NCI-H2029 (cell line): Measurements from ENCODE around the gene TMCC1.

ENCODE experiments used
- DNase-seq: peaks from one replicate; lab custom pipeline; 2025; lab: John Stamatoyannopoulos, UW

Gene TMCC1

GRCh38 chr3:129609591-129610182 is 283.8 kb downstream of the TMCC1 start:
- DNase-seq: no peak

- no peak for DNase-seq
Measured at GRCh38 chr3:129608936-129609590, 284.4 kb downstream of the TMCC1 start.

- DNase-seq: no peak
Measured at GRCh38 chr3:129608087-129608935, 285.2 kb downstream of the TMCC1 start.

DNA sequence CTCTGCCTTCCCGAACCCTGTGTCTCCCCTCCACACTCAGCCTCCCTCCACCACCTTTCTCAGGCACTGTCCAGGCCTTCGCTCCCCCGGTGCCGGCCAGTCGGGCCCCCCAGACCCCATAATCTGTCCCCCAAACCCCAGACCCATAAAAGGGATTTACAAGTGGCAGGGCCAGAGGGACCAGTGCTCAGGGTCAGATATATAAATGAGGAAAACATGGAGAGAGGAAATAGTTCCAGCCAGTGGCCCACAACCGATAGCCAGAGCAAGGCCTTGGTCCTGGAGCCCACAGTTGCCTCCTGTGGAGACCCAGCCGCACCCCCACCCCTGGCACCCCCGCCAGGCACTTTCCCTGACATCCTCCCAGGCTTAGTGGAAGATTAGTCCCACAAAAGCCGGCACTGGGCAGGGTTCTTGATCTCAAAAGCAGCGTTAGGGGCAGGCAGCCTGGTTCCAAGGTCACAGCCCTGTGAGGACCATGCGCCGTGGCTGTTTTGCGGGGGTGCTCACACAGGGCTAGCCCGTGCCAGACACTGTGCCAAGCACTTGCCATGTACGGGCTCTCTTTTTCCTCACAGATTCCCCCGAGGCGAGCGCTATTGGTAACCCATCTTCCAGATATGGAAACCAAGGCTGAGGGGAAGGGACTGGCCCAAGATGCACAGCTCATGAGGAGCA is 286.0 kb downstream of the TMCC1 start:
- no peak for DNase-seq

DNA sequence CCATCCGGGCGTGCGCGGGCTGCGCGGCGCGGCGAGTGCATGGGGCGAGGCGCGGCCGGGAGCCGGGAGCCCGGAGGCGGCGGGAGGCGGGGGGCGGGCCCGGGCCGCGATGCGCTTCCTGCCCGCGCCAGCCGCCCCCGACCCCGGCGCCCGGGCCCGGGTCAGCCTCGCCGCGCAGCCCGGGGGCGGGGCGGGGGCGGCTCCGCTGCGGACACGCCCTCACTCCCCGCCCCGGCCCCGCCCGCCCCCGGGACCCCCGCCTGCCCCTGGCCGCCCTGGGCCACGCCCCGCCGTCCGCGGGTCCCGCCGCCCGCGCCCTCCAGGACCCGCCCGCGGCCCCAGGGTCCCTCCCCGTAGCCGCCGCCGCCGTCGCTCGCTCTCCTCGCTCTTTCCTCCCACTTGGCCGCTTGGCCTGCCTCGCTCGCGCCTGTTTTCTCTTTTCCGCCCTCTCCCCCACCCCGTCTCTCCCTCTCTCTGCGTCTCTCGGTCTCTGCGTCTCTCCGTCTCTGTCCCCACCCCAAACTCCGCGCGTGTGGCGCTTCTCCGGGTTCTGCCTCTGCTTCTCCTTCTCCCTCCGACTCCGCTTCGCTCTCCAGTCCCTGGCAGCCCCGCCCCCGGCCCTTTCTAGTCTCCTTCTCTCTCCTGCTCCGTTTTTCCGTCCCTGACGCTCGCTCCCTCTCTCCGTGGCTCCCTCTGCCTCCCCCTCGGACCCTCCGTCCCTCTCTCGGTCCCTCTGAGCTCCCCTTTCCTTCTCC is 286.7 kb downstream of the TMCC1 start, which contains the start of gene PLXND1:
Gene PLXND1, minus strand, starts transcription at position 41 of the 755 bp plus-strand sequence. Its CDS starts 37 bp downstream, at position 4.
- no peak for DNase-seq

GRCh38 chr3:129605922-129606635 is 287.4 kb downstream of the TMCC1 start:
- DNase-seq: no peak

- DNase-seq: no peak
Measured at GRCh38 chr3:129605203-129605921, 288.1 kb downstream of the TMCC1 start.

DNA sequence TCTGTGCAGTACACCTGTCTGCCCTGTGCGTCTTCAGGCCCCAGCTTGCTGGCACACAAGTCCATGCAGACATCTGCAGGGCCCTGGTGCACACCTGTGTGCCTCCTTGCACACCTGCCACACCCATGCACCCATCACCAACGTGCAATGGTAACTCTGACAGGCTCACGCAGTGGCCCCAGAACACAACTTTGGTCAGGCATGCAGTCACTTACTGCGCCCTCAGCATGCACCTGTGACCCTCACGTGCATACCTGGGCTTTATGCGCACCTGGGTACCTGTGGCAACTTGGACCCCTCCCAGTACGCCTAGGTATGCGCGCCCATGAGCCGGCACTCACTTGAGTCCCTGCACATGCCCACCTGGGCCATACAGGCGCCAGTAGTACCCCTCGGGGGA is 288.7 kb downstream of the TMCC1 start:
- DNase-seq: no peak

DNA sequence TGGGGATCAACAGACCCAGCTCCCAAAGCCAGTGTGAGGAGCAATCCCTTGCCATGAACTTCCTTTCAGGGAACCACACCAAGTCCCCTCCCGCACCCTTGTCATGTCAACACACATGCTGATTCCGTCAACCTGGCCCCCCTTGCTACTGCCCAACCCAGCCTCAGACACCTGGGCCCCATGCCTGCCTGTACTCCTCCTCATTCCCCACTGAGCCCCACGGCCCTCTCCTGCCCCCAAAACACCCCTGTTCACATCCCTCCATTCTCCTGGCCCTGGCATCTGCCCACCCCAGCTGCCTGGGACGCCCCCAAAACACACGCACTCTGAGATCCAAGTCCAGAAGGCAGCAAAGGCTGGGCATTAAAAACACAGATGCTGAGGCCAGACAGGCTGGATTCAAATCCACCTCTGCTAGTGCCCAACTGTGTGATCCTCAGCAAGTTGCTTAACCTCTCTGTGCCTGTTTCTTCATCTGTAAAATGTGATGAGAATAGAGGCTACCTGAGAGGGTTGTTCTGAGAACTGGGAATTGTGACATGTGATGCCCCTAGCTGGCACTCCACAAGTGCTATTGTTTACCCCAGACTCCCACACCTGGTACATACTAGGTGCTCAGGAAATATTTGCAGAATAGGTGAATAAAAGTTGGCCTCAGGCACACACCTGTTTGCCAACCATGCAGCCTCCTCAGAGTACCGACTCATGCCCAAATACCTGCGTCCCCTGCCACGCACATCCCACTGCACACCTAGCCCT is 289.3 kb downstream of the TMCC1 start:
- DNase-seq: no peak

DNA sequence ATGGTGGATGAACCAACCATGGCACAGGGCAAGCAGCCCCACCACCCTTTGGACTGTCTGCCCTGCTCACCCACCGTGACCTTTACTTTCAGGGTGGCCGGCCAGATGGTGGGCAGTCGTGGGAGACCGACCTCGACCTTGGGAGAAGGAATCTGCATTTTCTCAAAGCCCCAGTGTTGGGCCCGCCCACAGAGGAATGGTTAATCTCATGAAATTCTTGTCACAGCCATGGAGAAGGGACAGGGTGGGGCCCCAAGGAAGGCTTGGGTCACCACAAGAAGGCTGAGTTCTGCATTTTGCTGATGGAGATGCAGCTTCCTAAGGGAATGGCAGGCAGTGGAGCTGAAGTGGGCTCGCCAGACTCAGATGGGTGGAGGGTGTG is 290.0 kb downstream of the TMCC1 start:
- no peak for DNase-seq

DNA sequence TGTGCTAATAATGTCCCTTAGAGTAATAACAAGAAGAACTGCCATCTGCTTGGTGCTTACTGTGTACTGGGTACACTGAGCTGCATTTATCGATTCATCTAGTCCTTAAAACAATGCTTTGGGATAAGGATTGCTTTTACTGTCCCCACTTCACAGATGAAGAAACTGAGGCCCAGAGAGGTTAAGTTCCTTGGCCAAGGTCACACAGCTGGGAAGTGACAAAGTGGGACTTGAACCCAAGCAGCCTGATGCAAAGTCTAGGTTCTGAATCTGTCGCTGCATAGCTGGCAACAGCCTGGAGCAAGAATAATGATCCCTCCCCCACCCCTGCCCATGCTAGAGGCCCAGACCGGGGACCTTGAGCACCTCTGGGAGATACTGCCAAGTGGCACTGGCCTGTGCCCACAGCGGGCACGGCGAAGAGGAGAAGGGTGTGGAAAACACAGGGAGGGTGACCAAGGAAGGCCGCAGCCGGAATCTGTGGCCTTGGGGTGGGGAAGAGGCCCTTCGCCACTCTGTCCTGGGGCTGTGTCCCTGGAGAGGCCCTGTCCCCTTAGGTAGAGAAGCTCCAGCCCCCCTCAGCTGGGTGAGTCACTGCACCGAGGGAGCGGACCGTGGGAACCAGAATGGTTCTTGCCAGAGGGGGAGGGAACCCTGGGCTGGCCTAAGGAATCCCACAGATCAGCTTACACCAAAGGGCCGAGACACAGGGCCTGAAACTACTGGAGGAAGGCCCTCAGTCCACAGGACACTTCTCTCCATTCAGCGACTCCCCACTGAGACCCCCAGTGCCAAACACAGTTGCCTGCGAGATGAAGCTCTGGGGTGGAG is 290.6 kb downstream of the TMCC1 start:
- DNase-seq: no peak

- DNase-seq: peak; percentile 22
Measured at GRCh38 chr3:129602309-129602708, 291.2 kb downstream of the TMCC1 start.

DNA sequence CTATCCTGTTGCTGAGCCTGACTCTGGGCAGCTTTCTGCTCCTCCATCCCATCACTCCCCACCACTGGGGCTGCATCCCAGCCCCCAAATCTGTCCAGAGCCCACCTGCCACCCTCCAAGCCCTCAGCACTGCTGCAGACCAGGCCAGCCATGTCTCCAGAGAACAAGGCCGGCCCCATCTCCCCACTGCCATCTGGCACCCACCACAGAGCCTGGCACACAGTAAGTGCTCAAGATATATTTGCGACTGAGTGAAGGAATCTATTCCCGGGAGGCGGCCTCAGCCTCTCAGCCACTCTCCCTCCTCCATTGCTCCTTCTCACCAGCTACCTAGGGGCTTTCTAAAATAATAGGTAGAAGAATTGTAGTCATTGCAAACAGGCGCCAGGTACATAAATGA is 291.8 kb downstream of the TMCC1 start:
- DNase-seq: no peak

DNA sequence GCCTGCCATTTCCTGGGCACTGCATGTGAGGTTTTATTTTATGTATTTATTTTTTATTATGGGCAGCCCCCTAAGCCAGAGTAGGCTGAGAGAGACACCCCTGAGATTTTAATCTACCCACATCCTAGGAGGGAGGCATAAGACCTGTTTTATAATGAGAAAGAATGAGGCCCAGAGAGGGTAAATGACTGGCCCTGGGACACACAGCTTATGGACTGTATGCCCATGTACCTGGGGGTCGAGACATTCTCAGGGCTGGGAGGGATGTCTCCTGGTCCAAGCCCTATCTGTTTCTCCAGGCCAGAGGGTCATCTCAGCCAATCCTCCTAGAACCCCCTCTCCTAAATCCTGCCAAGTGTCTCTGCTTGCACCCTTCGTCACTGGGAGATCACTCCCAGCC is 293.2 kb downstream of the TMCC1 start:
- DNase-seq: no peak

- DNase-seq: no peak
Measured at GRCh38 chr3:129599607-129600006, 293.9 kb downstream of the TMCC1 start.

DNA sequence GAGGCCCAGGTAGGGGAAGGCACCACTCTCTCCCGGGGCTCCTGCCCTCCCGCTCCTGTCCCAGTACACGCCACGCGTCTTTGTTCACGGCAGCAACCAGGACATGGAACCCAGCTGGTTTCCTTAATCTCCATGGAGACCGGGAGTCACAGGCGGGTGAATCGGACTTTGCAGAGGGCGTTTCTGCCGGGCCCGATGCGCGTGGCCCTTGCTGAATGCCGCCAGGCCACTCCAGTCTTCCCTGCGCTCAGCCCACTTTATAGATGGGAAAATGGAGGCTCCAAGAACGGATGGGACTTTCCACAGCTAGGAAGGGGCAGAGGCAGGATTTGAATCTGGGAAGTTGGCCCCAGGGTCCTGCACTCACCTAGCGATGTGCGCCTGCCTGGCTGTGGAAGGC is 294.4 kb downstream of the TMCC1 start:
- no peak for DNase-seq

- no peak for DNase-seq
Measured at GRCh38 chr3:129598484-129598883, 295.0 kb downstream of the TMCC1 start.

DNA sequence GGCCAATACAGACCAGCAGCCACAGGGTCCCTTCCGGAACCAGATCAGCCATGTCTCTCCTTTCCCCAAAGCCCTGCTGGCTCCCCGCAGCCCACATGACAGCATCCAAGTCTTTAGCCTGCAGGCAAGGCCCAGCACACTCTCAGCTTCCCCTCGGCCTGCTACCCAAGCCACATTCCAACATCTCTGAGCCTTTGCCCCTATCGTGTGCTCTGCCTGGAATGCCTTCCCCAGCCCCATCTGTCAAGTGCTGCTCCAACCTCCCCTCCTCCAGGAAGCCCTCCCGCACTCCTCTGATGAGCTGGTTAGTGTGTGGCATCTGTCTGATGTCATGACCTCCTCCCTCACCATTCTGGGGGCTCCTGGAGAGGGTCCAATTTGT is 295.5 kb downstream of the TMCC1 start:
- no peak for DNase-seq
